NCI-H526 treated with DMSO at 0.1 percent for 48 hours (cell line): ENCODE data around the gene S100PBP.

Experiments
- DNase-seq: peaks from one replicate; lab custom pipeline; 2025; lab: John Stamatoyannopoulos, UW

Gene S100PBP

GRCh38 chr1:32870615-32871363 is 53.3 kb downstream of the S100PBP start, which contains the start of gene FNDC5:
Gene FNDC5 (minus strand): TSS chr1:32870912.
- no peak for DNase-seq

- no peak for DNase-seq
Observed at GRCh38 chr1:32871364-32872191, 54.1 kb downstream of the S100PBP start.

- no peak for DNase-seq
Observed at GRCh38 chr1:32872192-32872460, 54.7 kb downstream of the S100PBP start.

- DNase-seq, result no peak
Observed at GRCh38 chr1:32873484-32873883, 56.0 kb downstream of the S100PBP start.

- no peak for DNase-seq
Observed at GRCh38 chr1:32874860-32875752, 57.7 kb downstream of the S100PBP start.

- no peak for DNase-seq
Observed at GRCh38 chr1:32876341-32877210, 59.1 kb downstream of the S100PBP start.

GRCh38 chr1:32877211-32878110 is 60.0 kb downstream of the S100PBP start:
- no peak for DNase-seq

GRCh38 chr1:32878183-32878582 is 60.7 kb downstream of the S100PBP start:
- DNase-seq, result no peak

GRCh38 chr1:32878637-32879041 is 61.2 kb downstream of the S100PBP start:
- no peak for DNase-seq

GRCh38 chr1:32881291-32881690 is 63.8 kb downstream of the S100PBP start:
- DNase-seq, result no peak

- DNase-seq, result no peak
Observed at GRCh38 chr1:32881871-32882850, 64.7 kb downstream of the S100PBP start.

GRCh38 chr1:32883338-32884031 is 66.0 kb downstream of the S100PBP start:
- no peak for DNase-seq

- DNase-seq, result no peak
Observed at GRCh38 chr1:32884032-32884372, 66.5 kb downstream of the S100PBP start.

- DNase-seq, result peak; percentile 69
Observed at GRCh38 chr1:32884726-32885125, 67.3 kb downstream of the S100PBP start.

GRCh38 chr1:32885676-32886003 is 68.2 kb downstream of the S100PBP start:
- no peak for DNase-seq

GRCh38 chr1:32886004-32886827 is 68.8 kb downstream of the S100PBP start, which contains the start of gene HPCA:
Gene HPCA (plus strand): TSS chr1:32886491. CDS start chr1:32888899, 2,408 bp downstream.
- DNase-seq, result no peak

GRCh38 chr1:32886828-32887414 is 69.5 kb downstream of the S100PBP start:
- no peak for DNase-seq
